K562 (cell line): ENCODE measurements around the gene SOCS3. TPM values are rescaled to one million over a fixed set of nuclear protein-coding genes. Genes with fewer than 3 reads are reported as not detected.

ENCODE experiments used
- ATF3 ChIP-seq, 2 experiments: fragments of 450-650 bp in 1 of 2; sonication (generic) in 1 of 2; formaldehyde crosslinking in 1 of 2; IDR thresholded peaks in 1 of 2; conservative IDR thresholded peaks in 1 of 2; 2 replicates each; pipeline versions ENCODE4 v1.6.1 to v1.8.1; 2016 to 2023; ENCODE audit warnings: mild to moderate bottlenecking in 2 of 2, moderate library complexity in 2 of 2, inconsistent platforms in 1 of 2, missing genetic modification reagents in 1 of 2
- ATF6 ChIP-seq: sonication (generic); formaldehyde crosslinking; IDR thresholded peaks from 2 replicates; pipeline ENCODE4 v1.4.0; 2020; ENCODE audit warnings: mild to moderate bottlenecking, missing genetic modification reagents
- BRF2 ChIP-seq: IDR thresholded peaks from 3 replicates; pipeline ENCODE4 v1.6.1; 2011; ENCODE audit warnings: borderline replicate concordance, mild to moderate bottlenecking; ENCODE audit not compliant: insufficient read length, insufficient read depth
- CHD1 ChIP-seq: fragments of 200-600 bp; sonication (generic); IDR thresholded peaks from one replicate; pipeline ENCODE4 v1.6.1; 2012; ENCODE audit warnings: mild to moderate bottlenecking, moderate library complexity, low read length, inconsistent platforms
- ETV6 ChIP-seq, 3 experiments: fragments of 150-350 bp in 1 of 3; sonication (generic) in 1 of 3; formaldehyde crosslinking in 1 of 3; IDR thresholded peaks; 2 replicates each; pipeline versions ENCODE4 v1.6.1 to v1.8.0; 2014 to 2022; ENCODE audit warnings: borderline replicate concordance in 2 of 3, low read depth in 2 of 3, antibody characterized with exemption in 1 of 3, low read length in 1 of 3, mild to moderate bottlenecking in 1 of 3, missing genetic modification reagents in 1 of 3
- EZH2 ChIP-seq: IDR thresholded peaks from 2 replicates; pipeline ENCODE4 v1.6.1; 2012; ENCODE audit warnings: low read depth, mild to moderate bottlenecking, inconsistent platforms, low read length, borderline replicate concordance
- MCM2 ChIP-seq: fragments of 450-650 bp; IDR thresholded peaks from 2 replicates; pipeline ENCODE4 v1.6.1; 2017; ENCODE audit warnings: low read depth, mild to moderate bottlenecking
- NFE2 ChIP-seq: IDR thresholded peaks from 2 replicates; pipeline ENCODE4 v1.6.1; 2014; ENCODE audit warnings: antibody characterized with exemption, low read depth
- NFE2L1 ChIP-seq: fragments of 450-650 bp; IDR thresholded peaks from 2 replicates; pipeline ENCODE4 v1.6.1; 2016; ENCODE audit warnings: missing genetic modification characterization, low read depth, mild to moderate bottlenecking, missing compliant biosample characterization, moderate library complexity, borderline replicate concordance
- NRF1 ChIP-seq, 2 experiments: fragments of 450-650 bp; IDR thresholded peaks in 1 of 2; conservative IDR thresholded peaks in 1 of 2; 2 replicates each; pipeline ENCODE4 v1.6.1; 2014; ENCODE audit warnings: mild to moderate bottlenecking in 2 of 2
- NUFIP1 ChIP-seq: fragments of 450-650 bp; IDR thresholded peaks from 2 replicates; pipeline ENCODE4 v1.6.1; 2018; ENCODE audit not compliant: partially characterized antibody
- SP2 ChIP-seq: IDR thresholded peaks from 2 replicates; pipeline ENCODE4 v1.6.1; 2011; ENCODE audit warnings: mild to moderate bottlenecking, low read depth, low read length, moderate library complexity; ENCODE audit not compliant: poor library complexity, severe bottlenecking; ENCODE audit errors: extremely low read depth
- TAF15 ChIP-seq: fragments of 200-400 bp; formaldehyde crosslinking; IDR thresholded peaks from 2 replicates; pipeline ENCODE4 v1.6.1; 2017; ENCODE audit warnings: mild to moderate bottlenecking, low read depth, low read length, moderate library complexity
- TRIM24 ChIP-seq, 2 experiments: fragments of 450-650 bp; IDR thresholded peaks; 2 replicates each; pipeline ENCODE4 v1.6.1; 2016
- XRCC4 ChIP-seq: IDR thresholded peaks from one replicate; pipeline ENCODE4 v1.6.1; 2011; ENCODE audit not compliant: insufficient read depth, insufficient read length; ENCODE audit errors: extremely low read depth
- polyA plus RNA-seq, 8 experiments: library from polyadenylated mRNA; depleted of rRNA in 4 of 8; stranded (reverse) in 5 of 8; unstranded in 3 of 8; fragments of >200 nt; fragmentation: Nextera tagmentation in 2 of 8; fragmentation: Illumina TruSeq in 1 of 8; extraction: Ambion mirVana in 2 of 8; extraction: Trizol in 1 of 8; gene quantifications; 2 replicates each; pipeline versions ENCODE4 v1.2.1 to v1.2.3, GENCODE V29; 2011 to 2014; ENCODE audit warnings: inconsistent platforms in 1 of 8, missing spikeins in 1 of 8
- total RNA-seq, 7 experiments: library from RNA; depleted of rRNA in 6 of 7; stranded (reverse); fragments of >200 nt in 6 of 7; fragmentation: Illumina TruSeq in 2 of 7; extraction: Trizol in 2 of 7; gene quantifications; 2 replicates each; pipeline versions ENCODE4 v1.2.1 to v1.2.3, GENCODE V29; 2011 to 2021; ENCODE audit warnings: low replicate concordance in 1 of 7
- TF ChIP-seq, protein P1 (sequence below): IDR thresholded peaks from 2 replicates; pipeline ENCODE4 v1.6.1; 2011; ENCODE audit warnings: borderline replicate concordance, low read depth, mild to moderate bottlenecking, moderate library complexity, low read length; ENCODE audit not compliant: insufficient read depth, poor library complexity, severe bottlenecking

Gene SOCS3
- total and polyA plus RNA-seq, 9 of the 15 experiments (the other 6 are each of a cell fraction or from before 2014, with no cell fraction given), result 0.56 to 38.9 (median 13.7) TPM

DNA sequence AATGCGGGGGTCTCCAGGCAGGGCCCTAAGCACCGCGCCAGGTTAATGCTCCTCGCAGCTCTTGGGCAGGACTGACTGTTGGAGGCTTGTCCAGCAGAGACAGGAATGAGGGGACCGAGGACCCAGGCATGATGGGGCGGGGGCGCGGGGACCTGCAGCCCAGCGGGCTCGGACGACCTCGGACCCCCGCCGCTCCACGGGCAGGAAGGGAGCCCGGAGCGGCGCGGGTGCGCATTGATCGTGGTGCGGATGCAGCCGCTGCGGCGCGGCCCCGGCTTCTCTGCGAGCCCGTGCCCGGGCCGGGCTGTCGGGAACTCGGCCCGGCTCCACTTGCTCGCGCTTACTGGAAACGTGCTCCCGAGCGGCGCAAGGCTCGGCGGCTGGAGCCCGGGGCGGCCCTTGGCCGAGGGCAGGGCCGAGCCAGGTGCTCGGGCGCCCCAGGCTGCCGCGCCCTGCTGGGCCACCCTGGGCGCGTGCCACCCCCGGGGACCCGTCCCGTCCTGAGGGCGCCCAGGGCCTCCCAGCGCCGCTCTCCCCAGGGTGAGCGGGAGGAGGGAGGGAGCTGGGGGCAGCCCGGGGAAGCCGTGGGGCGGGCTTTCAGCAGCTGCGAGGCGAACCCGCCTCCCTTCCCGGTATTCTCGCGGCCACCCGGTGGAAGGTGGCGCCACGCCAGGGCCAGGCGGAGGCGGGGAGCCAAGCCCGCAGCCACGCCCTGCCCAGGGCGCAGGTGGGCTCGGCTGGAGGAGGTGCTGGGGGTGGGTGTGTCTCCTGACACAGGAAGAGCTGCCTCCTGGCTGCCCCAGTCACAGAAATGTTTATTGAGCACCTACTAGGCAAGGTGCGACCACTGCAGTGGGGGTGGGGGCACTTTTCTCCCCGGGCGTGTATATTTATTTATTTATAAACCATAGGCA, 45.9 kb downstream of the SOCS3 start (continued):
- TF ChIP-seq TRIM24 (IDR thresholded peaks at IDR 0.05) (no peak), ETV6 (IDR thresholded peaks at IDR 0.05; ENCODE audit: borderline replicate concordance in 1 of 2, low read depth in 2 of 2, low read length in 1 of 2) (no peak), ETV6 (CRISPR knock-in tag; IDR thresholded peaks at IDR 0.05; ENCODE audit: borderline replicate concordance) (no peak), BRF2 (no peak), TAF15 (no peak), SP2 (no peak), MCM2 (no peak), CHD1 (peak; percentile 24), ATF3 (IDR thresholded peaks at IDR 0.05) (no peak), ATF3 (CRISPR knock-in tag; conservative IDR thresholded peaks at IDR 0.05) (no peak), ATF6 (CRISPR knock-in tag) (no peak), NUFIP1 (no peak), NRF1 (conservative IDR thresholded peaks at IDR 0.05 in 1 of 2, IDR thresholded peaks at IDR 0.05 in 1 of 2) (peak; percentile 63 to 70), XRCC4 (no peak), NFE2 (no peak), EZH2 (no peak), NFE2L1 (tag) (no peak)
- TF ChIP-seq, protein P1, sequence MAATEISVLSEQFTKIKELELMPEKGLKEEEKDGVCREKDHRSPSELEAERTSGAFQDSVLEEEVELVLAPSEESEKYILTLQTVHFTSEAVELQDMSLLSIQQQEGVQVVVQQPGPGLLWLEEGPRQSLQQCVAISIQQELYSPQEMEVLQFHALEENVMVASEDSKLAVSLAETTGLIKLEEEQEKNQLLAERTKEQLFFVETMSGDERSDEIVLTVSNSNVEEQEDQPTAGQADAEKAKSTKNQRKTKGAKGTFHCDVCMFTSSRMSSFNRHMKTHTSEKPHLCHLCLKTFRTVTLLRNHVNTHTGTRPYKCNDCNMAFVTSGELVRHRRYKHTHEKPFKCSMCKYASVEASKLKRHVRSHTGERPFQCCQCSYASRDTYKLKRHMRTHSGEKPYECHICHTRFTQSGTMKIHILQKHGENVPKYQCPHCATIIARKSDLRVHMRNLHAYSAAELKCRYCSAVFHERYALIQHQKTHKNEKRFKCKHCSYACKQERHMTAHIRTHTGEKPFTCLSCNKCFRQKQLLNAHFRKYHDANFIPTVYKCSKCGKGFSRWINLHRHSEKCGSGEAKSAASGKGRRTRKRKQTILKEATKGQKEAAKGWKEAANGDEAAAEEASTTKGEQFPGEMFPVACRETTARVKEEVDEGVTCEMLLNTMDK, result no peak
